ENCODE measurements around the gene NXNL2. TPM values are rescaled to one million over a fixed set of nuclear protein-coding genes. Genes with fewer than 3 reads are reported as not detected.

NXNL2 gene
- total RNA-seq, 2 donors from 2014 or later: 3.9 TPM; not detected in 1

GRCh38 chr9:88538311-88539085, 3.5 kb downstream of the NXNL2 start:
- DNase-seq (no peak), ATAC-seq (no peak)
- Histone ChIP-seq H3K4me3 (no peak overlapping the region), H3K9me3 (no peaks in the 10 kb centered on the region), H3K36me3 (replicated peaks in 1 of 2; ENCODE audit: insufficient read depth in 1 of 2, low read depth in 2 of 2) (no peaks in the 10 kb centered on the region), H3K27ac (no peak overlapping the region), H3K4me1 (peaks cover 20% of the 10 kb centered on the region), H3K27me3 (no peaks in the 10 kb centered on the region)
- 60 to 63% methylated on average over 3 to 10 of the region's 10 CpGs for WGBS, 2 donors
- no peak for TF ChIP-seq CTCF (IDR thresholded peaks at IDR 0.05)
- intact Hi-C loops (cut with DNase I): no loop called here

GRCh38 chr9:88539246-88539645, 4.3 kb downstream of the NXNL2 start:
- no peak overlapping the region for H3K27ac ChIP-seq
- peaks cover 15% of the 10 kb centered on the region for H3K4me1 ChIP-seq
- no peaks in the 10 kb centered on the region for H3K9me3 ChIP-seq
- H3K4me3 ChIP-seq: no peak overlapping the region
- H3K27me3 ChIP-seq: no peaks in the 10 kb centered on the region
- no peaks in the 10 kb centered on the region for H3K36me3 ChIP-seq (replicated peaks in 1 of 2; ENCODE audit: insufficient read depth in 1 of 2, low read depth in 2 of 2)
- no peak for ATAC-seq
- WGBS, 2 donors: 78 to 82% methylated on average over 5 to 6 of the region's 6 CpGs
- intact Hi-C loops (cut with DNase I): no loop called here
- no peak for DNase-seq
- TF ChIP-seq POLR2A (IDR thresholded peaks at IDR 0.05): no peak
- no peak for TF ChIP-seq CTCF (IDR thresholded peaks at IDR 0.05)

- Histone ChIP-seq H3K36me3 (replicated peaks in 1 of 2; ENCODE audit: insufficient read depth in 1 of 2, low read depth in 2 of 2) (no peaks in the 10 kb centered on the region), H3K4me3 (no peak overlapping the region), H3K27ac (no peak overlapping the region), H3K27me3 (no peaks in the 10 kb centered on the region), H3K4me1 (peaks cover 11% of the 10 kb centered on the region), H3K9me3 (no peaks in the 10 kb centered on the region)
- intact Hi-C loops (cut with DNase I): no loop called here
- WGBS, 2 donors: 84 to 91% methylated on average over 10 of the region's 10 CpGs
- ATAC-seq (no peak), DNase-seq (no peak)
- no peak for TF ChIP-seq CTCF (IDR thresholded peaks at IDR 0.05)
- no peak for TF ChIP-seq POLR2A (IDR thresholded peaks at IDR 0.05)
Observed at GRCh38 chr9:88540251-88540763, 5.3 kb downstream of the NXNL2 start.

GRCh38 chr9:88544245-88544644, 9.3 kb downstream of the NXNL2 start:
- Histone ChIP-seq H3K4me3 (no peak overlapping the region), H3K4me1 (no peaks in the 10 kb centered on the region), H3K36me3 (replicated peaks in 1 of 2; ENCODE audit: insufficient read depth in 1 of 2, low read depth in 2 of 2) (no peaks in the 10 kb centered on the region), H3K27me3 (no peaks in the 10 kb centered on the region), H3K9me3 (no peaks in the 10 kb centered on the region), H3K27ac (no peak overlapping the region)
- WGBS, 2 donors: 53 to 58% methylated on average over 11 of the region's 11 CpGs
- TF ChIP-seq POLR2A (IDR thresholded peaks at IDR 0.05): no peak
- no peak for TF ChIP-seq CTCF (IDR thresholded peaks at IDR 0.05)
- intact Hi-C loops (cut with DNase I): no loop called here
- ATAC-seq (no peak), DNase-seq (no peak)

Measured in body of pancreas (tissue), 4 donors.